GM20000 (cell line): ENCODE results near the gene HS6ST3.

Experiments used
- DNase-seq: peaks from one replicate; pipeline ENCODE4 v3.0.0; 2012; ENCODE audit warnings: low spot score
- CTCF ChIP-seq: IDR thresholded peaks from 2 replicates; pipeline ENCODE4 v1.5.1; 2012; ENCODE audit warnings: mild to moderate bottlenecking, control low read depth; ENCODE audit errors: extremely low read depth, missing control alignments

Gene HS6ST3

DNA sequence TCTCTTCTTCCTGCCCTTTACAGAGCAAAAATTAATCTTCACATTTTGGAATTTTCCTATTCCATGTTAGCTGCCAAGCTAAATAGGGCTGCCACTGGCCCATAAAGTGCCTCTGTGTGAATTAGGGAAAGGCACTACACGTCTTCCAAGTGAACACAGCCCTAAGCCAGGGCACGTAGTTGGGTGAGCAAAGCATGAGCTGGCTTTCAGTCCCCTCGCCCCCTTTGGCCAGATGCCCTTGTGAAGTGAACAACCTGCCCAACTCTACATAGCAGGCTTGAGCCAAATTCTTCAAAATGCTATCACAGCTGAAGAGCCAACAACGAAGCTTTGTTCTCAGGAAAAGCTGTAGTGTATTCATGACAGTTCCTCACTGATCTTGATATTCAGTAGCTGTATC lies 691.2 kb downstream of the HS6ST3 start:
- DNase-seq: no peak
- TF ChIP-seq CTCF: no peak

GRCh38 chr13:96782186-96782585 lies 692.3 kb downstream of the HS6ST3 start:
- DNase-seq: no peak
- no peak for TF ChIP-seq CTCF

- DNase-seq: no peak
- TF ChIP-seq CTCF: no peak
Observed at GRCh38 chr13:96783057-96783456, 693.1 kb downstream of the HS6ST3 start.

GRCh38 chr13:96783511-96783910 lies 693.6 kb downstream of the HS6ST3 start:
- DNase-seq: no peak
- TF ChIP-seq CTCF: no peak

- TF ChIP-seq CTCF: no peak
- no peak for DNase-seq
Observed at GRCh38 chr13:96785986-96786385, 696.1 kb downstream of the HS6ST3 start.

- no peak for DNase-seq
- TF ChIP-seq CTCF: no peak
Observed at GRCh38 chr13:96792188-96792587, 702.3 kb downstream of the HS6ST3 start.

DNA sequence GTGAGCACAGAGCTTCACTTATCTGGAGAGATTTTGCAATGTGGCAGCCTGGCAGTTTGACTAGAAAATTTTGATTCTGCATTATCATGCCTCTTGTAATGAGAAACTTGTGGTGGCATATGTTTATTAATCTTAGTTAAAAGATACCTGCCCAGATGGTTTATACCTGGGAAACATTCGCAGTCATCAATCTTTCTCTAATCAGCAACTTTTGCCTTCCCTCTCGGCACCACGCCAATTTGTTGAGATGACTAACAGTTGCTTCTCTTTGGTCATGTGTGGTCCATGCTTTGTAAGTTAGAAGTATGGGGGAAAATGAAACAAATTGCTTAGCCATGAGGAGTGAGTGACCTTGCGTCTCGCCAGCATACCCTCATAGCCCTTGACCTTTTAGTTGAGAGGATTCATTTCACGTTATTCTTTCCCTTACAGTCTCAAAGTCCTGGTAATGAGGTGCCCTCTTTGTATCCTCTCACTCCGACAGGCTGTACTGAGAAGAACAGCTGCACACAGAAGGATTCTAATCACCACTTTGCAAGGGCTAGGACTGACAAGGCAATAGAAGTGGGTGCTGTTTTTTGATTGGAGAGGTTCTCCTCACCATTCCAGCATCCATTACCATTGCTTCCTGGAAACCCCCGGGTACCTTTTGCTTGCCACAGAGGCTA lies 703.0 kb downstream of the HS6ST3 start:
- no peak for DNase-seq
- no peak for TF ChIP-seq CTCF
